H9 (cell line): ENCODE results near the gene GORASP1. TPM values are rescaled to one million over a fixed set of nuclear protein-coding genes. Genes with fewer than 3 reads are reported as not detected.

Source experiments
- DNase-seq: peaks from one replicate; pipeline ENCODE4 v3.0.0-alpha.2; 2017
- H2AFZ ChIP-seq: one replicate; pipeline ENCODE4 v1.6.1; 2013; ENCODE audit warnings: mild to moderate bottlenecking, low read length, control low read depth, moderate library complexity
- H2AK5ac ChIP-seq: 2 replicates; pipeline ENCODE4 v1.6.1; 2013; ENCODE audit warnings: low read length, control low read depth, mixed read lengths; ENCODE audit not compliant: insufficient read length
- H2BK120ac ChIP-seq: one replicate; pipeline ENCODE4 v1.6.1; 2013; ENCODE audit warnings: low read depth, mild to moderate bottlenecking, low read length, control low read depth, inconsistent platforms; ENCODE audit not compliant: poor library complexity, severe bottlenecking
- H2BK12ac ChIP-seq: 2 replicates; pipeline ENCODE4 v1.6.1; 2013; ENCODE audit warnings: low read length, control low read depth, mixed read lengths, low read depth; ENCODE audit not compliant: insufficient read length
- H2BK15ac ChIP-seq: 2 replicates; pipeline ENCODE4 v1.6.1; 2013; ENCODE audit warnings: low read depth, low read length, control low read depth
- H2BK20ac ChIP-seq: one replicate; pipeline ENCODE4 v1.6.1; 2013; ENCODE audit warnings: low read depth, mild to moderate bottlenecking, low read length, control low read depth, inconsistent platforms; ENCODE audit not compliant: poor library complexity, severe bottlenecking
- H2BK5ac ChIP-seq: 2 replicates; pipeline ENCODE4 v1.6.1; 2013; ENCODE audit warnings: low read length, control low read depth, mixed read lengths; ENCODE audit not compliant: insufficient read length
- H3K14ac ChIP-seq: 2 replicates; pipeline ENCODE4 v1.6.1; 2013; ENCODE audit warnings: low read length, control low read depth; ENCODE audit not compliant: insufficient read depth
- H3K18ac ChIP-seq: 2 replicates; pipeline ENCODE4 v1.6.1; 2013; ENCODE audit warnings: low read depth, mild to moderate bottlenecking, mixed read lengths, low read length, control low read depth; ENCODE audit not compliant: insufficient read length
- H3K23ac ChIP-seq: 2 replicates; pipeline ENCODE4 v1.6.1; 2013; ENCODE audit warnings: low read length, control low read depth, mixed read lengths, low read depth; ENCODE audit not compliant: insufficient read length
- H3K23me2 ChIP-seq: 2 replicates; pipeline ENCODE4 v1.6.1; 2013; ENCODE audit warnings: low read depth, mild to moderate bottlenecking, mixed read lengths, low read length, control low read depth; ENCODE audit not compliant: insufficient read length, poor library complexity, severe bottlenecking
- H3K27ac ChIP-seq: 2 replicates; pipeline ENCODE4 v1.5.1; 2013; ENCODE audit warnings: low read length, control low read depth, mixed read lengths, low read depth; ENCODE audit not compliant: insufficient read length
- H3K27me3 ChIP-seq: 2 replicates; pipeline ENCODE4 v1.6.1; 2013; ENCODE audit warnings: low read length, control low read depth, inconsistent platforms; ENCODE audit not compliant: insufficient read depth
- H3K4ac ChIP-seq: 2 replicates; pipeline ENCODE4 v1.6.1; 2013; ENCODE audit warnings: low read depth, mild to moderate bottlenecking, control low read depth, inconsistent platforms, low read length, moderate library complexity
- H3K4me1 ChIP-seq: 2 replicates; pipeline ENCODE4 v1.6.1; 2013; ENCODE audit warnings: low read length, control low read depth, inconsistent platforms; ENCODE audit not compliant: insufficient read depth
- H3K4me2 ChIP-seq: 2 replicates; pipeline ENCODE4 v1.6.1; 2013; ENCODE audit warnings: low read length, control low read depth, mixed read lengths; ENCODE audit not compliant: insufficient read length, insufficient read depth
- H3K56ac ChIP-seq: 2 replicates; pipeline ENCODE4 v1.6.1; 2013; ENCODE audit warnings: low read depth, mild to moderate bottlenecking, mixed read lengths, low read length, control low read depth; ENCODE audit not compliant: insufficient read length
- H3K79me1 ChIP-seq: 2 replicates; pipeline ENCODE4 v1.6.1; 2013; ENCODE audit warnings: low read depth, mild to moderate bottlenecking, moderate library complexity, low read length, control low read depth, inconsistent platforms; ENCODE audit not compliant: insufficient read depth, poor library complexity, severe bottlenecking
- H3K79me2 ChIP-seq: 2 replicates; pipeline ENCODE4 v1.6.1; 2013; ENCODE audit warnings: low read length, control low read depth, inconsistent platforms; ENCODE audit not compliant: insufficient read depth
- H3K9ac ChIP-seq: 2 replicates; pipeline ENCODE4 v1.6.1; 2013; ENCODE audit warnings: low read length, control low read depth, mixed read lengths; ENCODE audit not compliant: insufficient read length; ENCODE audit errors: extremely low read depth
- H3K9me3 ChIP-seq: one replicate; pipeline ENCODE4 v1.6.1; 2013; ENCODE audit warnings: low read depth, low read length, inconsistent platforms; ENCODE audit not compliant: control insufficient read depth
- H3T11ph ChIP-seq: one replicate; pipeline ENCODE4 v1.6.1; 2013; ENCODE audit warnings: mild to moderate bottlenecking, low read length, control low read depth, inconsistent platforms
- H4K20me1 ChIP-seq: one replicate; pipeline ENCODE4 v1.6.1; 2013; ENCODE audit not compliant: control insufficient read depth, insufficient read length, insufficient read depth
- H4K5ac ChIP-seq: 2 replicates; pipeline ENCODE4 v1.6.1; 2013; ENCODE audit warnings: low read depth, mild to moderate bottlenecking, mixed read lengths, low read length, control low read depth; ENCODE audit not compliant: insufficient read length
- H4K8ac ChIP-seq: replicated peaks from 2 replicates; pipeline ENCODE4 v1.6.1; 2013; ENCODE audit warnings: low read length, control low read depth, mixed read lengths, low read depth; ENCODE audit not compliant: insufficient read length
- H4K91ac ChIP-seq: 2 replicates; pipeline ENCODE4 v1.6.1; 2013; ENCODE audit warnings: low read depth, mild to moderate bottlenecking, moderate library complexity, mixed read lengths, low read length, control low read depth; ENCODE audit not compliant: insufficient read length
- H3K27ac Mint-ChIP-seq, 3 experiments: 2 replicates in 2 of 3; 3 replicates in 1 of 3; pipeline ENCODE4 v1.8.0; 2020 to 2021; ENCODE audit warnings: mixed read lengths in 3 of 3, mild to moderate bottlenecking in 1 of 3, moderate library complexity in 1 of 3
- H3K27me3 Mint-ChIP-seq: 2 replicates; pipeline ENCODE4 v1.8.0; 2021; ENCODE audit warnings: low read depth, mild to moderate bottlenecking, moderate library complexity, mixed read lengths
- H3K36me3 Mint-ChIP-seq, 3 experiments: 2 replicates in 2 of 3; 3 replicates in 1 of 3; pipeline ENCODE4 v1.8.0; 2020 to 2021; ENCODE audit warnings: low read depth in 3 of 3, mixed read lengths in 3 of 3; ENCODE audit not compliant: insufficient read depth in 1 of 3
- H3K4me1 Mint-ChIP-seq, 2 experiments: 2 replicates each; pipeline ENCODE4 v1.8.0; 2020; ENCODE audit warnings: mixed read lengths in 2 of 2
- H3K4me3 Mint-ChIP-seq, 2 experiments: 2 replicates in 1 of 2; 3 replicates in 1 of 2; pipeline ENCODE4 v1.8.0; 2020 to 2021; ENCODE audit warnings: mild to moderate bottlenecking in 2 of 2, mixed read lengths in 2 of 2, moderate library complexity in 1 of 2
- H3K9me3 Mint-ChIP-seq, 2 experiments: 2 replicates in 1 of 2; 3 replicates in 1 of 2; pipeline ENCODE4 v1.8.0; 2020; ENCODE audit warnings: mild to moderate bottlenecking in 2 of 2, mixed read lengths in 2 of 2, moderate library complexity in 1 of 2
- whole genome bisulfite sequencing: extraction: QIAGEN DNeasy Blood & Tissue Kit; methylation state at CpG from one replicate; pipeline ENCODE4 v1.1.7; 2013; ENCODE audit warnings: missing lambda C conversion rate, low lambda C conversion rate, mixed read lengths; ENCODE audit not compliant: insufficient read length; ENCODE audit errors: extremely low coverage; 5-methylcytosine and 5-hydroxymethylcytosine counted together
- total RNA-seq: library from RNA; stranded (reverse); gene quantifications from 2 replicates; pipeline ENCODE4 v1.2.1, GENCODE V29; 2021
- TF ChIP-seq, protein P1 (sequence below): fragments of 200-600 bp; sonication (generic); conservative IDR thresholded peaks from 3 replicates; pipeline ENCODE4 v1.8.0; 2021; ENCODE audit warnings: antibody characterized with exemption, mild to moderate bottlenecking

Gene GORASP1
- total RNA-seq, 1 experiment from 2014 or later, result 37.4 TPM

DNA sequence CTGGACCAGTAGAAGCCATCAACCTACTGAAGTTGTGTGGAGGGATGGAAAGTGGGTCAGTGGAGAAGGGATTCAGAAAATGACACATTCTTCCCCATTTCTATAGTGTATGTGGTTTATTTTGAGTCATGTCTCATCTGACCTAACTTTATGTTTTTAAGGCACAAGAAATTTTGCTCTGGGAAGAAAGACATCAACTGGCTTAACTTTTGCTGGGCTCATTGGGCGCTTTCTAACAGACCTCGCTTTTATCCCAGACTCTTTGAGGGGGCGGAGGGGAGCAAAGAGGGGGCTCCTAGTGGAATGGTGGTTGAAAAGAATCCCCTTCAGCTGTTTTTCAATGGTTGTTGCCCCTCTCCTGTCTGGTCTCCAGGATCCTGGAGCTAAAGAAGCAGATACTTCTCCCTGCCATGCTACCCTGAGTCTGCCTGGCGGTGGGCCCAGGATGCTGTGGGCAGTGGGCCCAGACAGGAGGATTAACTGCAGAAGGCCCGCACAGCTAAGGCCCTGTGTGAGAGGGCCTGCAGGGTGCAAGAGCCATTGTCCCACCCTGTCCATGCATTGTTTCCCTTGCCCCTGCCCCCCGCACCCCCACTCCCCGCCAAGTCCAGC is 31.5 kb upstream of the GORASP1 start:
- H4K91ac ChIP-seq, result no peak overlapping the region
- peaks cover 6 to 22% (median 15%) of the 10 kb centered on the region in 3 experiments; a peak in 5 of 7 replicates for H3K36me3 Mint-ChIP-seq

More for the DNA sequence above, 31.5 kb upstream of the GORASP1 start:
- no peak overlapping the region for H2BK12ac ChIP-seq
- H3K56ac ChIP-seq, result no peak overlapping the region
- no peaks in the 10 kb centered on the region for H3K79me2 ChIP-seq
- Mint-ChIP-seq H3K27ac (no peak overlapping the region; a peak in 1 of 7 replicates), H3K4me3 (no peak overlapping the region), H3K27me3 (no peaks in the 10 kb centered on the region), H3K9me3 (no peaks in the 10 kb centered on the region), H3K4me1 (peaks cover 2% of the 10 kb centered on the region in 2 experiments; a peak in 2 of 4 replicates)
- H3T11ph ChIP-seq, result no peak overlapping the region
- no peak overlapping the region for H3K14ac ChIP-seq
- H4K8ac ChIP-seq, result no peak overlapping the region
- no peak overlapping the region for H2BK5ac ChIP-seq
- H2AK5ac ChIP-seq, result no peak overlapping the region
- DNase-seq, result peak; percentile 16
- TF ChIP-seq, protein P1, sequence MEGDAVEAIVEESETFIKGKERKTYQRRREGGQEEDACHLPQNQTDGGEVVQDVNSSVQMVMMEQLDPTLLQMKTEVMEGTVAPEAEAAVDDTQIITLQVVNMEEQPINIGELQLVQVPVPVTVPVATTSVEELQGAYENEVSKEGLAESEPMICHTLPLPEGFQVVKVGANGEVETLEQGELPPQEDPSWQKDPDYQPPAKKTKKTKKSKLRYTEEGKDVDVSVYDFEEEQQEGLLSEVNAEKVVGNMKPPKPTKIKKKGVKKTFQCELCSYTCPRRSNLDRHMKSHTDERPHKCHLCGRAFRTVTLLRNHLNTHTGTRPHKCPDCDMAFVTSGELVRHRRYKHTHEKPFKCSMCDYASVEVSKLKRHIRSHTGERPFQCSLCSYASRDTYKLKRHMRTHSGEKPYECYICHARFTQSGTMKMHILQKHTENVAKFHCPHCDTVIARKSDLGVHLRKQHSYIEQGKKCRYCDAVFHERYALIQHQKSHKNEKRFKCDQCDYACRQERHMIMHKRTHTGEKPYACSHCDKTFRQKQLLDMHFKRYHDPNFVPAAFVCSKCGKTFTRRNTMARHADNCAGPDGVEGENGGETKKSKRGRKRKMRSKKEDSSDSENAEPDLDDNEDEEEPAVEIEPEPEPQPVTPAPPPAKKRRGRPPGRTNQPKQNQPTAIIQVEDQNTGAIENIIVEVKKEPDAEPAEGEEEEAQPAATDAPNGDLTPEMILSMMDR, result no peak
- H3K18ac ChIP-seq, result no peak overlapping the region
- H3K9ac ChIP-seq, result no peak overlapping the region
- no peaks in the 10 kb centered on the region for H3K9me3 ChIP-seq
- H3K23me2 ChIP-seq, result no peaks in the 10 kb centered on the region
- no peaks in the 10 kb centered on the region for H3K4me1 ChIP-seq
- H3K4me2 ChIP-seq, result no peak overlapping the region
- H3K27ac ChIP-seq, result no peak overlapping the region
- WGBS, result no CpG with 5 or more reads among the region's 7 CpGs
- no peak overlapping the region for H2AFZ ChIP-seq
- H3K4ac ChIP-seq, result no peak overlapping the region
- H3K23ac ChIP-seq, result no peak overlapping the region
- H2BK20ac ChIP-seq, result no peak overlapping the region
- H2BK120ac ChIP-seq, result no peak overlapping the region
- no peaks in the 10 kb centered on the region for H3K27me3 ChIP-seq
- no peaks in the 10 kb centered on the region for H3K79me1 ChIP-seq
- H2BK15ac ChIP-seq, result no peak overlapping the region
- no peaks in the 10 kb centered on the region for H4K20me1 ChIP-seq
- H4K5ac ChIP-seq, result no peak overlapping the region
